Posterior cingulate gyrus (tissue), 11 donors: Measurements from ENCODE around the gene SCUBE1.

ENCODE experiments used
- DNase-seq, 10 donors: peaks; one replicate each; pipeline versions ENCODE4 v3.0.0 to v3.0.0-alpha.2; 2020 to 2021; ENCODE audit warnings: mixed read lengths in 3 of 10
- intact Hi-C: fragments of 100-400 bp; cut with DNase I; formaldehyde crosslinking; loops from one replicate; pipeline ENCODE4 v1.15.1; 2023

Gene SCUBE1

GRCh38 chr22:43230571-43230970, 112.6 kb downstream of the SCUBE1 start:
- intact Hi-C loops = no loop called here
- no peak for DNase-seq

DNA sequence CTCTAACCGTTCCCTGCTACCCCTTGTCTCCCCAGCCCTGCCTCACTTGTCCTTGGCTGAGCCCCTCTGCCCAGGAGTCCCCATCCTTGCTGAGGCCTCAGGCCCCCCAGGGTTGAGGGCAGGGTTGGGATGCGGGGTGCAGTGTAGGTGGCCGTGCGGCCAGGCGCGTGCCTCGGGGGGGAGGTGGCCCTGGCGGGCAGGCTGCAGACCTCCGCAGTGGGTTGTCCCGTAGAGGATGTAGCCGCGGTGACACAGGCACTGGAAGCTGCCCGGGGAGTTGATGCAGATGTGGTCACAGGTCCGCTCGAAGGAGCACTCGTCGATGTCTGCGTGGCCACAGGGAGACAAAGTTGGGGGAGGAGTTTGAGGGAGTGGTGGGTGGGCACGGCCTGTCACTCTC, 114.3 kb downstream of the SCUBE1 start:
- intact Hi-C loops = no loop called here
- DNase-seq = no peak

- no peak for DNase-seq
- intact Hi-C loops = no loop called here
Observed at GRCh38 chr22:43228330-43228729, 114.8 kb downstream of the SCUBE1 start.

DNA sequence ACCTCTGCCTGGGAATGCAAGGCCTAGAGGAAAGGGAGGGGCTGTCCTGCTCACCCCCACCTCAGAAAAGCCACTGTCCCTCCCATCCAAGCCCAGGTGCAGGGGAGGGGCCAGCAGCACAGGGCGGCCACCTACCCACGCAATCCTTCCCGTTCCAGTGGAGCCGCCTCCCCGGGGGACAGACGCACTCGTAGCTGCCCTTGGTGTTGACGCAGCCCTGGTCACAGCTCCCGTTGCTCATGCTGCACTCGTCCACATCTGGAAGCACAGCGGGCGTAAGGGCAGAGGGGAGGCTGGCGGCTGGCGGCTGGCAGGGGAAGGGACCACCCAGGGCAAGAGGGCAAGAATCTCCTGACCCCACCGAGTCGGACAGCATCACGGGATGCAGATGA, 115.9 kb downstream of the SCUBE1 start:
- no peak for DNase-seq
- intact Hi-C loops = no loop called here

DNA sequence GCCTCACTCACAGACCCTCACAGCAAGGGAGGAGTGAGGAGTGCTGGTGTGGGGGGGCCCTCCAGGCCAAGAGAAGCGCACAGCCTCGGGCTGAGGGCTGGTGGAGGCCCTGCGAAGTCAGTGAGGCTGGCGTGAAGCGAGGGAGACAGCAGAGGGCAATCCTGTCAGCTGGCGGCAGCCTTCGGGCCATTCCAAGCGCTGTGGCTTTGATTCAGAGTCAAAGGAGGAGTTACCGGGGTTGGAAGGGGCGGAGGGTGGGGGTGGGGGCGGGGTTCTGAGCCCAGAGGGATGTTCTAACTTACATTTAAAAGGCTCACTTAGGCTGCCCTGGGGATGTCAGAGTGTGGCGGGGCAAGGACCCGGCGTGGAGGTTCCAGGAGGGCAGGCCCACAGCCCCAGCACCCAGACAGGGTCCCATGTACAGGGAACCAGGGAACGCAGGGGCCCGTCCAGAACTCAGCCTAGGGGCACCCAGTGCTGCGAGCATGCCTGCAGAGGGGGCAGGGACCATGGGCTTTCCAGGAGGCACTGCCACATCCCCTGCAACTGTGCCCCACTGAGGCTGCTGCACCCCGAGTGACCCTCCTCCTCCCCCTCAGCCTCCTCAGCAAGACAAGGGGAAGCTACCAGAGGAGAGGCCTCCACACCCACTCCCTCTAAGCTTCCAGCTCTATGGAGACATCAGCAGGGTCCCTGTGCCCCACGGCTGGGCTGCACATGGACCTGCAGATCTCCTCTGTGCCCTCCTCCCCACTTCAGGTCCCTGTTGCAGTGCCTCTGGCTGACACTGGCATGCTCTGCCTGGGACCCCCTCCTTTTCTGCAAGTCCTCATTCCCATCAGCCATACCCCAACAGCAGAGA, 116.6 kb downstream of the SCUBE1 start:
- DNase-seq = no peak
- intact Hi-C loops = no loop called here

GRCh38 chr22:43225609-43226008, 117.6 kb downstream of the SCUBE1 start:
- DNase-seq = no peak
- intact Hi-C loops = no loop called here

GRCh38 chr22:43222987-43223386, 120.2 kb downstream of the SCUBE1 start:
- intact Hi-C loops = no loop called here

DNA sequence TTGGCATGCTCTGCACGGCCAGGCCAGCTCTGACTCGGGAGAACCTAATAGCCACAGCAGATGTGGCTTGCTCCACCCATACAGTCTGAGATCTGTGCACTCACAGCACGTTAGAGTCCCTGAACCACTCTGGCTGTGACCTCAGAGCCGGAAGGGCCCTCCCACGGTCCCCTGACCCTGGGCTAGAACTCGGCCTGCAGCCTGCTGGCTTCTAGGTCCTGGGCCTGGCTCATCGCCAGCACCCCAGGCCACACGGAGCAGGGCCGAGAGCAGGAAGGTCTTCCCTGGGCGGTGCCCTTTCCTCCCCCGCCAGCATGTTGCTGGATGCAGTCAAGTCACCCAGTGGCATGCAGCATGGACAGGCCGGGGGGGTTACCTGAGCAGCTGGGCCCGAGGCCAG, 120.9 kb downstream of the SCUBE1 start:
- no peak for DNase-seq
- intact Hi-C loops = no loop called here

More at GRCh38 chr22:43222987-43223386, 120.2 kb downstream of the SCUBE1 start:
- DNase-seq = no peak

GRCh38 chr22:43220625-43221380, 122.4 kb downstream of the SCUBE1 start:
- intact Hi-C loops = no loop called here
- DNase-seq = no peak

GRCh38 chr22:43218786-43219185, 124.4 kb downstream of the SCUBE1 start:
- intact Hi-C loops = no loop called here
- DNase-seq = no peak

DNA sequence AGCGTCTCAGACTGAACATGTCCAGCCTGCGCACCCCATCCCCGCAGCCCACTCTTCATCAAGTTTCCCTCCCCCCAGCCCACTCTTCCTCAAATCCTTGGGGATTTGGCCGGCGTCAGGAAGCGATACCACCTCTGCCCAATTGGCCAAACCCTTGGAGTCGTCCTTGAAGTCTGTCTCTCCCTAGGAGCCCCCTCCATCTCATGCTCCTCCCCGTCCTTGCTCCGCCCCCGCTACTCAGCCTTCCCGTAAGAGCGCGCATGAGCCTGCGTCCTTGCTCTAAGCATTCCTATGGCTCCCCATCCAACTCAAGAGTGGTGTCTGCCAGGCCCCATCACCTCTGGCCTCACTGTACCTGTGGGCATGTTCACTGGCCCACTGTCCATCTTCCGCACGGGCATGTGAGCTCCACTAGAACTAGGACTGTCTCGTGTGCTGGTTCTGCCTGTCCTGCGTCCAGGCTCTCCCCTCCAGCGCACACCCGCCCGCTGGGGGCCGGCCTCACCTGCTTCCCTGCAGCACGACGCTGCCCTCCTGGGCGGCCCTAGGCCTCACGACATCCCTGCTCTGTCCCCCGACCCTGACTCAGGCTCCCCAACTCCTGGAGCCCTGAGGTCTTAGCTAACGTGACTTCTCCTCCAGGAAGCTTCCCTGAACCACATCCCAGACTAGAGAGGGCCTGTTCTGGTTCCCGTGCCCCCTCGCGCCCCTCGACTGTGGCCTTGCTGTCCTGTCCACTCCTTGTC, 125.7 kb downstream of the SCUBE1 start:
- intact Hi-C loops = no loop called here
- DNase-seq = no peak

GRCh38 chr22:43216738-43217137, 126.4 kb downstream of the SCUBE1 start:
- DNase-seq = no peak
- intact Hi-C loops = no loop called here

DNA sequence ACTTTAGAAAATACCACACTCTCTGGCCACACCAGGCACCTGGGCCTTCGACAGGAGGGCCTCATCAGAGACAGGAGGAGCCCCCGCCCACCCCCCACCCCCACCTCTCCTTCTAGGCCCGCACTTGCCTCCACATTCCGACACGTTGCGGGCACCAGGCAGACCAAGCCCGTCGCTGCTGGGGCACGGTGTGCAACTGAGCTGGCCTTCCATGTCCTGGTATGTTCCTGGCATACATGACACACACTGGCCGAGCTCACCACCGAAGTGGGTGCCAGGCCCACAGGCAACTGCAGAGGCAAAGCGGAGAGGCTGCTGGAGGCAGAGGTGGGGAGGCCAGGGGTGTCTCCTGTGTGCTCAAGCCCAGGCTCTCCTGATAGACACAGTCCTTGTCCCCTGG, 129.2 kb downstream of the SCUBE1 start:
- peak in 1 of 10 donors; percentile 61 for DNase-seq
- intact Hi-C loops = no loop called here

GRCh38 chr22:43213051-43213450, 130.1 kb downstream of the SCUBE1 start:
- intact Hi-C loops = no loop called here
- DNase-seq = peak in 2 of 10 donors; percentile 52 to 59

GRCh38 chr22:43212434-43212952, 130.7 kb downstream of the SCUBE1 start:
- peak in 3 of 10 donors; percentile 54 to 83 (median 75) for DNase-seq
- intact Hi-C loops = no loop called here

- peak in 2 of 10 donors; percentile 12 to 58 for DNase-seq
- intact Hi-C loops = no loop called here
Observed at GRCh38 chr22:43211941-43212433, 131.2 kb downstream of the SCUBE1 start.

DNA sequence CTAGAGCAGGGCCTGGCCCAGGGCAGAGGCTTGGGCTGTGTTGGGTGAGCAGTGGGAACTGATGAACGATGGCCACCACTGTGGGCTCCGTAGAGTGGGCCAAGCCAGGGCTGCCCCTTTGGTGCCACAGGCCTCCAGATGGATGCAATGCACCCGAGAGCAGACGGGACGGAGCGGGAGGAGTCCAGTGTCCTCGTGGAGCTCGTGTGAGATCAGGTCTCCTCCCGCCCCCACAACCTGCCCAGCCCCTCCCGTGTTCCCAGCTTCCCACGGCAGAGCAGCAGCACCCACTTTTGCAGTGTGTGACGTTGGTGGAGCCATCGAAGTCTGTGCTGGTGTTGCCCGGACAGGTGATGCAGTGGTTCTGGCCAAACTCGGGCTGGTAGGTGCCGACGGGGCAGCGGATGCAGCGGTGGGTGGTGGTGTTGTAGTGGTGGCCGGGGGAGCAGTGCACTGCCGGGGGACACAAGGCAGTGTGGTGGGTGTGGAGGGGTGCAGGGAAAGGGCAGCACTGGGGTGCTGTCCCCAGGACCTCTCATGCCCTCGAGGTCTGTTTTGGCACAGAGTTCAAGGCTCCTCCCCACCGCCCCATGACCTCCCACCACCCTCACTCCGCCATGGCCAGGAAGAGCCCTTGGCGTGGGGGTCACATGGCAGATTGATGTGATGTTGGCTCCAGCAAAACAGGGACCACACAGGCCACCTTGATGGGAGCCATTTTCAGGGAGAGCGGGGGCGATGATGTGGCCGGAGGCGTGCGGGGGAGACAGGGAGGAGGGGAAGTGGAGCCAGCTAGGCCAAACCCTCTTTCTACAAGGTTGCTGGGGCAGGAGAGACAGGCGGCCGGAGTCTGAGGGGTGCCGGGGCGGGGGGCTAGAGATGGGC, 132.3 kb downstream of the SCUBE1 start:
- intact Hi-C loops = no loop called here
- DNase-seq = peak in 3 of 10 donors; percentile 64 to 75 (median 75)

GRCh38 chr22:43209971-43210370, 133.2 kb downstream of the SCUBE1 start:
- peak in 3 of 10 donors; percentile 54 to 72 (median 61) for DNase-seq
- intact Hi-C loops = no loop called here

DNA sequence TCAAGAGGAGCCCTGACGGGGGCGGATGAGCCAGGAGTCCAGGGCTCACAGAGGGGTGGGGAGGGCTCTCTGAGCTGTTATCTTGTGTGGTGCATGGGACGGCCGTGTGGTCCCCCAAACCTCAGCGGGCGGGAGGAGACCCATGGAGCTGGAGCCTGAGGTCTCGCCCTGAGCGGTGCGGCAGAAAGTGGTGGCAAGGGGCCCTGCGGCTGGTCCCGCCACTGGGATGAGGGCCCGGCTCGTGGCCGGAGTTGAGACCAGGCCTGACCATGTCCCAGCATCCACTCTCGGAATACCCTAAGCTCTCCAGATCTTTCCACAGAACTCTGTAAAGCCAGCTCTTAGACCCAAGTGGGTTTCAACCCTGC, 133.7 kb downstream of the SCUBE1 start:
- intact Hi-C loops = no loop called here
- DNase-seq = peak in 3 of 10 donors; percentile 33 to 70 (median 58)
